Heart left ventricle (tissue), 13 donors: ENCODE results near the gene PCNT.

Experiments used
- CTCF ChIP-seq, 12 donors: fragments of 200-600 bp; sonication (generic) in 4 of 12; IDR thresholded peaks; one replicate each; pipeline versions ENCODE4 v1.5.0 to v1.8.0; 2018 to 2022; ENCODE audit warnings: antibody characterized with exemption in 12 of 12, mild to moderate bottlenecking in 5 of 12
- POLR2A ChIP-seq, 2 donors: fragments of 450-650 bp; IDR thresholded peaks; one replicate each; pipeline ENCODE4 v1.6.1; 2017; ENCODE audit warnings: antibody characterized with exemption in 2 of 2, mild to moderate bottlenecking in 2 of 2, moderate library complexity in 2 of 2
- donor health status: ischemic (EF 13 %, LVEDD 7.1; RV severe dilation, severe dysfunction).
- donor health status: DM: no; HTN: yes; CAD: no.
- donor health status: DM: no; HTN: no; CAD: no.
- donor health status: ischemic (EF 25% LVEDD 6.9; RV normal size, moderate dysfunction).
- donor health status: ischemic (EF 25% LVEDD 5.7; RV mildly dilated, moderate dysfunction).
- donor health status: ischemic (EF 35%, LVEDD 5.7; RV mildly dilated, moderate dysfunction).
- donor health status: nonischemic (EF 11% LVEDD 7.7; RV severe dilation, severe dysfunction).
- donor health status: DM: yes; HTN: yes; CAD: no.
- donor health status: PGD.
- donor health status: ischemic (EF 29% LVEDD 5.4; RV normal size, mild dysfunction).
- donor health status: nonischemic (EF 23%, LVEDD 6.1; RV moderate dilation, normal function).

GRCh38 chr21:46399686-46400085 is 75.7 kb downstream of the PCNT start:
- TF ChIP-seq CTCF (IDR thresholded peaks at IDR 0.05) (no peak), POLR2A (IDR thresholded peaks at IDR 0.05) (no peak)
